ENCODE results near the gene PTPRK. TPM values are rescaled to one million over a fixed set of nuclear protein-coding genes. Genes with fewer than 3 reads are reported as not detected.

PTPRK gene
- 94.4 and 97.3 TPM in 2 replicates for total RNA-seq (2022)
- percentile 92 among the genes with signal in this experiment for Bru-seq, nascent RNA
- percentile 76 among the genes with signal in this experiment for BruChase-seq, experiment 1, labeled RNA remaining after a 2-hour chase
- BruChase-seq, experiment 2, labeled RNA remaining after a 6-hour chase = percentile 77 among the genes with signal in this experiment
- long read RNA-seq, full-length matches to known transcripts = 50 of 118 reads
- long read RNA-seq, partial matches to known transcripts = 23 of 118 reads
- long read RNA-seq, other reads (novel, unspliced or antisense) = 45 of 118 reads

DNA sequence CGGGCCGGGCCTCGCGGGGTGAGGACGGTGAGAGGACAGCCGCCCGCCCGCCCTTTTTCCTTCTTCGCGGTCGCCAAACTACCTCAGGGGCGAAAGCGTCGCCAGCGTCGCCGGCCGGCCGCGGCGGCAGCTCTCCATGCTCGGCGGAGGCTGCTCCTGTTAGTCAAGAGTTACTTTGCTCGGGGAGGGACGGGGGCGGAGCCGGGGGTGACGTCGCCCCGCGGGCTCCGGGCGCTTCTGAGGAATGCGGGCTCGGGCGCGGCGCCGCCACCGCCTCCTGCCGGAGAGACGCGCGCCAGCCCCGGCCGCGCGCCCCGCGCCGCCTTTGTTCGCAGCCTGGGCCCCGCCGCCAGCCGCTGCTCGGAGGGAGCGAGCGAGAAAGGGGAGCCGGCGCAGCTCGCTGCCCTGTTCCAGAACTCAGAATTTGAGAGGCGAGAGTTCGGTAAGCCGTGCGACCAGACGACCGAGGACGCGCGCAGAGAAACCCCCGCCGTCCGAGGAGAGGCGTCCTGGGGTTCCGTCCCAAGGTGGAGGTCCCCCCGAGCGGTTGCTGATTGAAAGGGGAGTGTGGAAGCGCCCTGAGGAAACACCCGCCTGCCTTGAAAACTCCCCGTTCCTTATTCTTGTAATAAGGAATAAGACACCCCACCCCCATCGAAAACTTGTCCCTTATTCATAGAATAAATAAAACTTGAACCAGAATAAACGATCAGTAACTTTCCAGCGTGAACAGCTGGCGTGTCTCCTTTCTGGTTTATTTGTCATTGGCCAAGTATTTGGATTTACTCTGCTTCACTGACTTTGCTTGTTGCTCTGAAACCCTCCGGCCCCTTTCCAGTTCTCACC, at the start of gene PTPRK:
Gene PTPRK (minus strand): TSS at position 164 of the 846 bp plus-strand sequence. CDS start 241 bp downstream, outside the sequence.
- Mint-ChIP-seq H3K27ac (ENCODE audit: unreplicated experiment) (peak within 1 kb of the TSS; percentile 99), H3K4me3 (ENCODE audit: unreplicated experiment) (peak within 1 kb of the TSS; percentile 92), H3K36me3 (ENCODE audit: insufficient read depth, unreplicated experiment) (peaks cover 19% of the 10 kb centered on the region), H3K9me3 (ENCODE audit: unreplicated experiment) (no peaks in the 10 kb centered on the region), H3K27me3 (ENCODE audit: insufficient read depth, unreplicated experiment) (no peaks in the 10 kb centered on the region), H3K4me1 (ENCODE audit: low read depth, unreplicated experiment) (peaks cover 20% of the 10 kb centered on the region)
- no peaks in the 10 kb centered on the region for H3K36me3 ChIP-seq (ENCODE audit: control insufficient read depth, insufficient read depth, low read length)
- peak; percentile 93 to 95 for DNase-seq
- H3K9me3 ChIP-seq = no peaks in the 10 kb centered on the region
- BruUV-seq (replicated peaks) = TSS peak; percentile 82
- no peaks in the 10 kb centered on the region for H3K27me3 ChIP-seq (replicated peaks; ENCODE audit: control insufficient read depth, insufficient read depth, low read length)
- peak within 1 kb of the TSS; percentile 84 for H3K4me3 ChIP-seq (ENCODE audit: low read depth, low read length)
- intact Hi-C loops (cut with micrococcal nuclease; ENCODE audit: unreplicated experiment) = loop anchor here (1.0 to 10.0 kb wide), 6 partner anchors 33 to 666 kb away; no protein-coding TSS in a partner anchor
- CTCF ChIA-PET = interaction anchor here (0.6 to 1.4 kb wide), 7 partner anchors 13 to 357 kb away, joined by 3 to 6 read pairs (median 3); no protein-coding TSS in a partner anchor
- TF ChIP-seq, protein P1, sequence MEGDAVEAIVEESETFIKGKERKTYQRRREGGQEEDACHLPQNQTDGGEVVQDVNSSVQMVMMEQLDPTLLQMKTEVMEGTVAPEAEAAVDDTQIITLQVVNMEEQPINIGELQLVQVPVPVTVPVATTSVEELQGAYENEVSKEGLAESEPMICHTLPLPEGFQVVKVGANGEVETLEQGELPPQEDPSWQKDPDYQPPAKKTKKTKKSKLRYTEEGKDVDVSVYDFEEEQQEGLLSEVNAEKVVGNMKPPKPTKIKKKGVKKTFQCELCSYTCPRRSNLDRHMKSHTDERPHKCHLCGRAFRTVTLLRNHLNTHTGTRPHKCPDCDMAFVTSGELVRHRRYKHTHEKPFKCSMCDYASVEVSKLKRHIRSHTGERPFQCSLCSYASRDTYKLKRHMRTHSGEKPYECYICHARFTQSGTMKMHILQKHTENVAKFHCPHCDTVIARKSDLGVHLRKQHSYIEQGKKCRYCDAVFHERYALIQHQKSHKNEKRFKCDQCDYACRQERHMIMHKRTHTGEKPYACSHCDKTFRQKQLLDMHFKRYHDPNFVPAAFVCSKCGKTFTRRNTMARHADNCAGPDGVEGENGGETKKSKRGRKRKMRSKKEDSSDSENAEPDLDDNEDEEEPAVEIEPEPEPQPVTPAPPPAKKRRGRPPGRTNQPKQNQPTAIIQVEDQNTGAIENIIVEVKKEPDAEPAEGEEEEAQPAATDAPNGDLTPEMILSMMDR (IDR thresholded peaks at IDR 0.05; ENCODE audit: insufficient read depth in 1 of 2, low read depth in 1 of 2, low read length in 1 of 2, severe bottlenecking in 1 of 2, unreplicated experiment in 1 of 2) = peak; percentile 12 to 46
- POLR2A ChIA-PET = interaction anchor here (0.6 to 2.7 kb wide), 8 partner anchors 13 to 1029 kb away, joined by 3 to 12 read pairs (median 4); no protein-coding TSS in a partner anchor
- H3K4me1 ChIP-seq = peaks cover 9% of the 10 kb centered on the region

DNA sequence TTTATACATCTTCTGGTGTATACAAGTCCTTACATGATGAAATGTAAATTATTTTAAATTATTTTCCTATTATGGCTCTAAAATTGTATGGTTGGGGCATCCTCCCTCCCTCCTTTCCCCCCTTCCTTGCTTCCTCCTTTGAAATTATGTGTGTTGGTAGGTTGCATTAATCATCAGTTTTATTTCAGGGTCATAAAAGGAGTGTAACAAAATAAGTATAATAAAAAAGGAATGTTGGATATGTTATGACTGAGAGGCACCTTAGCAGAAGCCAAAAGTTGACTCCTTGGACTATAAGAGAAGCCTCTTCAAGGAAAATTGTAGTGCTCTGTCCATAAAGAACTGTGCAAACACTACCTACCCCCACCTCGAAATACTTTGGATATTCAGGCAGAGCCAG, 46.6 kb upstream of the PTPRK start:
- Histone ChIP-seq H3K4me3 (ENCODE audit: low read depth, low read length) (no peak overlapping the region), H3K4me1 (peaks cover 19% of the 10 kb centered on the region; the same call in 1 of the 2 replicates), H3K36me3 (ENCODE audit: control insufficient read depth, insufficient read depth, low read length) (no peaks in the 10 kb centered on the region), H3K27me3 (replicated peaks; ENCODE audit: control insufficient read depth, insufficient read depth, low read length) (no peaks in the 10 kb centered on the region), H3K9me3 (no peaks in the 10 kb centered on the region)
- Mint-ChIP-seq H3K36me3 (ENCODE audit: insufficient read depth, unreplicated experiment) (no peaks in the 10 kb centered on the region), H3K4me3 (ENCODE audit: unreplicated experiment) (no peak overlapping the region), H3K27ac (ENCODE audit: unreplicated experiment) (no peak overlapping the region), H3K4me1 (ENCODE audit: low read depth, unreplicated experiment) (peaks cover 12% of the 10 kb centered on the region), H3K9me3 (ENCODE audit: unreplicated experiment) (no peaks in the 10 kb centered on the region), H3K27me3 (ENCODE audit: insufficient read depth, unreplicated experiment) (peaks cover 2% of the 10 kb centered on the region)
- ChIA-PET CTCF (no interaction called here), POLR2A (no interaction called here)
- intact Hi-C loops (cut with micrococcal nuclease; ENCODE audit: unreplicated experiment) = no loop called here
- no TSS peak for BruUV-seq (replicated peaks)
- DNase-seq = no peak
- TF ChIP-seq, protein P1 (IDR thresholded peaks at IDR 0.05; ENCODE audit: insufficient read depth in 1 of 2, low read depth in 1 of 2, low read length in 1 of 2, severe bottlenecking in 1 of 2, unreplicated experiment in 1 of 2) = no peak

DNA sequence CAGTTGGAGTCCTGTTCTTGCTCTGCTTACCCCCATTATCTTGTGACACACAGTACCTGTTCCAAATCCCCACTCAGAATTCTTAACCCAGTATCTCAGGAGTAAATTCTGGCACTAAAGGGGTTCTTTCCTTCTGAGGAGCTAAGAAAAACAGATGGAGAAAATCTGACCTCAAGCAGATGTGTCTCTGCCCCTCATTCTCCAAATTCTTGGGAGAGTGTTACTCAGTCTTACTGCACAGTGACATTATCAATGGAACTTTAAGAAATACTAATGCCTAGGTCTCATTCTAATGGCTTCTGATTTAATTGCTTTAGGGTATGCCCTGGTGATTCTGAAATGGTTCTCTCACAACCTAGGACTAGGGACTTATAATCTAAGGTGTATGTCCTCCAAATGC, 40.6 kb upstream of the PTPRK start:
- TF ChIP-seq, protein P1 (IDR thresholded peaks at IDR 0.05; ENCODE audit: insufficient read depth in 1 of 2, low read depth in 1 of 2, low read length in 1 of 2, severe bottlenecking in 1 of 2, unreplicated experiment in 1 of 2) = no peak
- BruUV-seq (replicated peaks) = no TSS peak
- H3K4me1 ChIP-seq = peaks cover 4% of the 10 kb centered on the region; the same call in 1 of the 2 replicates
- Mint-ChIP-seq H3K27ac (ENCODE audit: unreplicated experiment) (no peak overlapping the region), H3K9me3 (ENCODE audit: unreplicated experiment) (no peaks in the 10 kb centered on the region), H3K4me3 (ENCODE audit: unreplicated experiment) (no peak overlapping the region), H3K36me3 (ENCODE audit: insufficient read depth, unreplicated experiment) (no peaks in the 10 kb centered on the region), H3K27me3 (ENCODE audit: insufficient read depth, unreplicated experiment) (peaks cover 8% of the 10 kb centered on the region), H3K4me1 (ENCODE audit: low read depth, unreplicated experiment) (peaks cover 18% of the 10 kb centered on the region)
- CTCF ChIA-PET = no interaction called here
- intact Hi-C loops (cut with micrococcal nuclease; ENCODE audit: unreplicated experiment) = no loop called here
- H3K36me3 ChIP-seq (ENCODE audit: control insufficient read depth, insufficient read depth, low read length) = no peaks in the 10 kb centered on the region
- DNase-seq = no peak
- H3K4me3 ChIP-seq (ENCODE audit: low read depth, low read length) = no peak overlapping the region
- no peaks in the 10 kb centered on the region for H3K27me3 ChIP-seq (replicated peaks; ENCODE audit: control insufficient read depth, insufficient read depth, low read length)
- no peaks in the 10 kb centered on the region for H3K9me3 ChIP-seq
- POLR2A ChIA-PET = no interaction called here

Data from Caco-2 (cell line).